ENCODE data around the gene RPTN.

GRCh38 chr1:152197361-152197941, 38.4 kb upstream of the RPTN start:
- TF ChIP-seq, protein P1, sequence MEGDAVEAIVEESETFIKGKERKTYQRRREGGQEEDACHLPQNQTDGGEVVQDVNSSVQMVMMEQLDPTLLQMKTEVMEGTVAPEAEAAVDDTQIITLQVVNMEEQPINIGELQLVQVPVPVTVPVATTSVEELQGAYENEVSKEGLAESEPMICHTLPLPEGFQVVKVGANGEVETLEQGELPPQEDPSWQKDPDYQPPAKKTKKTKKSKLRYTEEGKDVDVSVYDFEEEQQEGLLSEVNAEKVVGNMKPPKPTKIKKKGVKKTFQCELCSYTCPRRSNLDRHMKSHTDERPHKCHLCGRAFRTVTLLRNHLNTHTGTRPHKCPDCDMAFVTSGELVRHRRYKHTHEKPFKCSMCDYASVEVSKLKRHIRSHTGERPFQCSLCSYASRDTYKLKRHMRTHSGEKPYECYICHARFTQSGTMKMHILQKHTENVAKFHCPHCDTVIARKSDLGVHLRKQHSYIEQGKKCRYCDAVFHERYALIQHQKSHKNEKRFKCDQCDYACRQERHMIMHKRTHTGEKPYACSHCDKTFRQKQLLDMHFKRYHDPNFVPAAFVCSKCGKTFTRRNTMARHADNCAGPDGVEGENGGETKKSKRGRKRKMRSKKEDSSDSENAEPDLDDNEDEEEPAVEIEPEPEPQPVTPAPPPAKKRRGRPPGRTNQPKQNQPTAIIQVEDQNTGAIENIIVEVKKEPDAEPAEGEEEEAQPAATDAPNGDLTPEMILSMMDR (IDR thresholded peaks at IDR 0.05), result no peak
- TF ChIP-seq POLR2A (IDR thresholded peaks at IDR 0.05), result no peak
